Body of pancreas (tissue), 4 donors: Measurements from ENCODE around the gene CACNA1C.

Experiments
- POLR2A ChIP-seq, 3 donors: fragments of 450-650 bp; IDR thresholded peaks; one replicate each; pipeline ENCODE4 v1.6.1; 2016; ENCODE audit warnings: antibody characterized with exemption in 3 of 3, mild to moderate bottlenecking in 2 of 3
- TF ChIP-seq, protein P1 (sequence below), 7 experiments: fragments of 450-650 bp in 4 of 7; fragments of 200-600 bp in 3 of 7; sonication (generic) in 3 of 7; IDR thresholded peaks; one replicate each; pipeline ENCODE4 v1.5.1; 2016 to 2019; ENCODE audit warnings: antibody characterized with exemption in 7 of 7

DNA sequence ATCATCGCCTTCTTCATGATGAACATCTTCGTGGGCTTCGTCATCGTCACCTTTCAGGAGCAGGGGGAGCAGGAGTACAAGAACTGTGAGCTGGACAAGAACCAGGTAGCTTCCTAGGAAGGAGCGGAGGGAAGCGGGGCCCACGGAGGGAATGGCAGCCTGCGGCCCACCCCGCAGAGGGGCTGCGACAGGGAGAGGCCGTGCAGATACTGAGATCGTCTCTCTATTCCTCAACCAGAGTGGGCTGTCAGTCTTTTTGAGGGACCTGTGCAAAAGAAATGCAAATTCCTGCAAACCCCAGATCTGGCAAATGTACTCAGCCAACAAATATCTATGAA is 555.8 kb downstream of the CACNA1C start:
- TF ChIP-seq, protein P1, sequence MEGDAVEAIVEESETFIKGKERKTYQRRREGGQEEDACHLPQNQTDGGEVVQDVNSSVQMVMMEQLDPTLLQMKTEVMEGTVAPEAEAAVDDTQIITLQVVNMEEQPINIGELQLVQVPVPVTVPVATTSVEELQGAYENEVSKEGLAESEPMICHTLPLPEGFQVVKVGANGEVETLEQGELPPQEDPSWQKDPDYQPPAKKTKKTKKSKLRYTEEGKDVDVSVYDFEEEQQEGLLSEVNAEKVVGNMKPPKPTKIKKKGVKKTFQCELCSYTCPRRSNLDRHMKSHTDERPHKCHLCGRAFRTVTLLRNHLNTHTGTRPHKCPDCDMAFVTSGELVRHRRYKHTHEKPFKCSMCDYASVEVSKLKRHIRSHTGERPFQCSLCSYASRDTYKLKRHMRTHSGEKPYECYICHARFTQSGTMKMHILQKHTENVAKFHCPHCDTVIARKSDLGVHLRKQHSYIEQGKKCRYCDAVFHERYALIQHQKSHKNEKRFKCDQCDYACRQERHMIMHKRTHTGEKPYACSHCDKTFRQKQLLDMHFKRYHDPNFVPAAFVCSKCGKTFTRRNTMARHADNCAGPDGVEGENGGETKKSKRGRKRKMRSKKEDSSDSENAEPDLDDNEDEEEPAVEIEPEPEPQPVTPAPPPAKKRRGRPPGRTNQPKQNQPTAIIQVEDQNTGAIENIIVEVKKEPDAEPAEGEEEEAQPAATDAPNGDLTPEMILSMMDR (IDR thresholded peaks at IDR 0.05) = no peak
- no peak for TF ChIP-seq POLR2A (IDR thresholded peaks at IDR 0.05)
